HG03064 (cell line): ENCODE results near the gene NFRKB.

Experiments
- ATAC-seq: cut with Tn5 transposase; IDR thresholded peaks from one replicate; pipeline ENCODE4 v1.9.1; 2021; ENCODE audit warnings: low read depth; ENCODE audit not compliant: unreplicated experiment

NFRKB gene

GRCh38 chr11:129846508-129847335 lies 48.7 kb downstream of the NFRKB start:
- no peak for ATAC-seq
